SHP77 (cell line): ENCODE measurements around the gene MBOAT2.

Experiments used
- DNase-seq, 2 experiments: peaks; one replicate each; lab custom pipeline; 2025; lab: John Stamatoyannopoulos, UW

Gene MBOAT2

GRCh38 chr2:9018109-9018508 is 14.6 kb upstream of the MBOAT2 start:
- DNase-seq, result no peak

DNA sequence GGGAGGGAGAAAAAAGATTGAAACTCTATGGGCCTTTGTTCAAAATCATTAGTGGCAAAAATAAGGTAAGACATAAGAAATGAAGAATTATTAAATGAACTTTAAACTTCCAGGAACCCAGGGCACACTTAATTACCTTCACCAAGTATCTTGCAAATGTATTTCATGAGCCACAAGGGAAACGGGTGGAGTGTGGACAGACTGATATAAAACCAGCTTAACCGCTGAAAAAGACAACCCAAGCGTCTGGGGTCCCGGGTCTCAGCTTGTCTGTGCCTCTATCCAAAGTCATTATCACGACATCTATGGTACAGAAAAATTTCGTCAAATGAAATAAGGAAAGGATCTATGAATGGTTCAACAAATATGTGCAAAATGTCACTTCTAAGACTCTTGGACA is 13.9 kb upstream of the MBOAT2 start:
- DNase-seq, result no peak

GRCh38 chr2:9015998-9016397 is 12.5 kb upstream of the MBOAT2 start:
- no peak for DNase-seq

DNA sequence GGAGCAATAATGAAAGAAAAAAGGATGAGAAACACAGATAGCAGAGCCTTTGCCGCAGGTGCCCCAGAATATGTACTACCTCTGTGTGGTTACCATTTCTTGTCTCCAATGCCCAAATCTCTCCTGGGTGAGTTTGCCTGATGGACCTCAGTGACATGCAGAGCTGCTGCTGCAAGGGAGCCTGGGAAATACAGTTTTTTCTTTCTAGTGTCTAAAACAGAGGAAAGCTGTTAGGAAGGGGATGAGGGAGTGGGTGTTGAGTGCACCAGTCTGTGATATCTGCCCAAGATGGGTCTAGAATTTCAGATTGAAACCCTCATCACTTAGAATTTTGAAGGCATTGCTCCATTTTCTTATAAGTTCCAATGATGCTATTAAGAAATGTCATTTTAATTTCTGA is 9.9 kb upstream of the MBOAT2 start:
- no peak for DNase-seq

DNA sequence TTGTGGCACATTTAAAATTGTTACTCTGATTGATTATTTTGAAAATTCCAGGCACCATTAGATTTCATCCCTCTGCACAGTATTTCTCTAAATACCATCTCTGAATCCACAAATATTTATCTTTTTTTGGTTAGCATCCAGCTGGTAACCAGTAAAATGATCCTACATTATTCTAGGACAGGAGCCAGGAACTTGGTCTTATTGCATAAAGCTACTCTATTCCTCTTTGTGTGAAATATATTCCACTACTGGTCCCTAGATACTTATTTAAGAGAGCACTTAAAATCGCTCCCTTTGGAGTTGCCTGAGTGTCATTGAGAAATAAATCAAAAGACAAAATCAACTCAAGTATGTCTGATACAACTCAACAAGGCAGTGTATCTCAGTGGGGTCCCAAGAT is 7.4 kb upstream of the MBOAT2 start:
- DNase-seq, result no peak

- DNase-seq, result no peak
These were observed 5.6 kb upstream of the MBOAT2 start for GRCh38 chr2:9008951-9009664.

DNA sequence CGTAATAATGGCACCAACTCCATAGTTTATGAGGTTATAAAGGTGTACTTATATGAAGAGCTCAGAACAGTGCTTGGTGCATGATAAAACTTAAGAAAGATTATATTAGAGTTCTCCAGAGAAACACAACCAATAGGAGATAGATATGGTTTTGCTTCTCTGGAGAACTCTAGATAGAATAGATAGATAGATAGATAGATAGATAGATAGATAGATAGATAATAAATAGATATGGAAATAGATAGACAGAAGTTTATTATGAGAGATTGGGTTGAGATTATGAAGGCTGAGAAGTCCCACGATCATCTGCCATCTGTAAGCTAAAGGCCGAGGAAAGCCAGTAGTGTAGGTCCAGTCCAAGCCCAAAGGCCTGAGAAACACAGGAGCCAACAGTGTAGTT is 2.9 kb upstream of the MBOAT2 start:
- DNase-seq, result no peak

DNA sequence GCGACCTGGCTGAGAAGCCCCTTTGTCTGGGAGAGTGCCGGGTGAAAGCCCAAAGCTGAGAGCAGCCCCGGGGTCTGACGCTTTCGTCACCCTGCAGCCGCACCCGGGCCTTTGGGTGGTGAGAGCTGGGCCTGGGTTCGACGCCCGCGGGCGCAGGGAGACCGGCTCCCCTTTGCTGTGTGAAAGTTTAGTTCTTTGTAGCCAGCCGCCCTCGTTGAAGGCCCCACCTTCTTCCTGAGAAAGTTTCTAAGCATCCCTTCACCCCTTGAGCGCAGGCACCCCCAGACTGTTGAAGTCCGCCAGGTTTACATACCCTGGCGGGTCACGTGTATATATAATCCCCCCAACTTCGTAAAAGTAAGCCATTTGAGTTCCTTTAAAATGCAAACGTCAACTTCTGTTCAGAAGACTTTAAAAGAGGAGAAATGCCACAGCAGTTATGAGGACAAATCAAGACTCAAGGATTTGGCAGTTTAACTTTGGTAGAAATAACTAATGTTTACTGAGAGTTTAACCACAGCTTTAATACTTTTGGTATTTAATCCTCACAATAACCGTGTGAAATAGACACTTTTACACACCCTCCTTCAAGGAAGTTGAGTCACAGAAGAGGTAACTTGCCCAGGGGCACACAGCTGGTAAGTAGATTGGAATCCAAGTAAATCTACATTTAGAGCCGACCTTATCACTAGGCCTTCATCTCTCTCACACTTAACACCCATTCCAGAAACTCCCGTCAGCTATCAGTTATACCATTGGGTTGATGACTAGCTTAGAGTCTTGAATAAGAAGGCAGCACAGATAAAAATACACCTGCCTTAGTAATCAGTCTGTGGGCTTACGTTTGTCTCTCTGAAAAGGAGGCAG is 1.1 kb upstream of the MBOAT2 start:
- DNase-seq, result peak in 1 of 2 experiments; percentile 58

GRCh38 chr2:9003366-9003615 is 193 bp downstream of the MBOAT2 start:
- no peak for DNase-seq

- DNase-seq, result peak in 1 of 2 experiments; percentile 48
These were observed 683 bp downstream of the MBOAT2 start for GRCh38 chr2:9002637-9003365.

DNA sequence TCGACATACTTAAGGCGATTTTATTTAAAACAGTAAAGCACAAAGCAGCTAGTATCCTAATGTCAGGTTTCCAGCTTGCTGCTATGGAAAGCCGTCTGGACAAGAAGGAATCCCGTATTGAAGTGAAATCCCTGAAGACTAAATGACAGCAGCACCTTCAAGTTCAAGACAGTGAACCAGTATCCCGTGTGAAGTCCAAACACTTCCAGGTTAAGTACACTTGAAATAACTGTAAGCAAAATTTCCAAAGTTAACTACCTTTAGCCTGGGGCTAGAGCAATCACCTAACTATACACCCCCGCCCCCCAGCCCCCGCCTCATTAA is 1.2 kb downstream of the MBOAT2 start:
- DNase-seq, result no peak

GRCh38 chr2:9001778-9002177 is 1.7 kb downstream of the MBOAT2 start:
- no peak for DNase-seq

GRCh38 chr2:9001229-9001628 is 2.3 kb downstream of the MBOAT2 start:
- DNase-seq, result peak; percentile 29 to 34

GRCh38 chr2:9000442-9000841 is 3.0 kb downstream of the MBOAT2 start:
- DNase-seq, result no peak

GRCh38 chr2:8999797-9000196 is 3.7 kb downstream of the MBOAT2 start:
- DNase-seq, result no peak

DNA sequence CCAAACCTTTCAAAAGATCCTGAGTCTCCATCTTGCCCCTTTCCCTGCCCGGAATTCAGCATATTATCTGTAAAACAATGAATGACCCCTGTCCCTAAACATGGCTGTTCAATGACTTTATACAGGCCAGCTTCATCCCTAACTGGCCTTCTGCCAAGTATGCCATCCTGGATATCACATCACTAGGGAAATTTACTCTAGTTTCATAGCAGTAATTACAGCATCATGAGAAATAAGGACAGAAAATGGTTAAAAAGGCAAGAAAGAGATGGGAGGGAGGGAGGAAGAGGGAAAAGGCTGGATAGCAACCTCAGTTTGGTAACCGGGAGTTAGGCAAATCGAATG is 4.4 kb downstream of the MBOAT2 start:
- peak; percentile 26 to 27 for DNase-seq

- DNase-seq, result no peak
These were observed 4.9 kb downstream of the MBOAT2 start for GRCh38 chr2:8998418-8999101.

DNA sequence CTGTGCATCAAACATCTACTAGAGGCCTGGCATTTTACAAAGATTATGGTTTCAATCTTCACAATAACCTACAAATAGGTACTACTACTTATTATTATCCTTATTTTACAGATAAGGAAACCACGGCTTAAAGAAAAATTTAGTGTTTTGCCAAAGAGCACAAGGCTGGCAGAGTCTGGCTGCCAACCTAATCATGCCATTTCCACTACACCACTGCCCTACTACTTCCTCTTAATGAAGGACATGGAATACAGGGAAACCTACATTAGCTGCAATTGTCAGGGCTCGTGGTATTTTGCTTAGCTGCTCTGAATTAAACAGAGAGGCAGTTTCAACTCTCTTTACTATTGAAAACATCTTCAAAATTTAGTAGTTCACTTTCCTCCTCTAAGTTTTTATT is 5.9 kb downstream of the MBOAT2 start:
- DNase-seq, result no peak

- no peak for DNase-seq
These were observed 6.4 kb downstream of the MBOAT2 start for GRCh38 chr2:8997108-8997507.

DNA sequence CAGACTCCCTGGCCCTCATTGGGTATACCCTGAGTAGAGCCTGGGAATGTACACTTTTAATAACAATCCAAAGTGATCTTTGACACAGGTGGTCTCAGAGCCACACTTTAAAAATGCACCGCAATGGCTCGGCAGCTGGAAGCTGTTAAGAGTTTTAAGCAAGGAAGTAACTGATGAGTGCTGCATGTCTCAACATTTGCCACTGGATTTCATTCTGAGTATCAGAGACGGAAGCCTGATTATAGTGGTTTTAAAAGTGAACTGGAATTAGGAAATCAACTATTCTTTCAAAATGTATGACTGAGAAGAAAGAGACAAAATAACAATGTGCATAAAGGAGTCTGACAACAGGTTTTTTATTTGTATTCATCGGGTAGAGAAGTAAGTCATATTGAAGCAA is 7.5 kb downstream of the MBOAT2 start:
- DNase-seq, result no peak

GRCh38 chr2:8994386-8994785 is 9.1 kb downstream of the MBOAT2 start:
- no peak for DNase-seq

DNA sequence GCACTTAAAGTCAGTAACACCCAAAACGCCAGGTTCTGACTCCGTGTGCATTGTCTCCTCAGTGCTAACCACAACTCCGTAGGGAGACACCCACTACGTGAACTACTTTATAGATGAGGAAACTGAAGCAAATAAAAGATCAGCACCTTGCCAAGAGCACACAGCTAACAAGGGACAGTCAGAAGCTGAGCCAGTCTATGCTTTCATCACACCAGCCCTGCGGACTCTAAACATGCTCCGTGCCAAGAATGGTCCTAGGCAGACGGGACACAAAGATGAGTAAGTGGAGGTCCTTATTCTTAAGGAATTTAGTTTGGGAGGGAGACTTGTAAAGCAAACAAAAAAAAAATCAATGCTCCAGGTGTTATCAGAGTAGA is 9.6 kb downstream of the MBOAT2 start:
- DNase-seq, result no peak
